Endodermal cell (in vitro differentiated cells): ENCODE data around the gene NPC2. TPM values are rescaled to one million over a fixed set of nuclear protein-coding genes. Genes with fewer than 3 reads are reported as not detected.
"Not testable (repeated sequence)": the region's sequence is repeated elsewhere in the genome, so short reads cannot be mapped to it uniquely, and the experiment has no call there.

Experiments
- DNase-seq: peaks from one replicate; pipeline ENCODE4 v3.0.0-alpha.2; 2017
- H3K27ac ChIP-seq: 2 replicates; pipeline ENCODE4 v1.5.1; 2013; ENCODE audit warnings: mild to moderate bottlenecking, low read depth, low read length, moderate library complexity
- H3K27me3 ChIP-seq: 2 replicates; pipeline ENCODE4 v1.6.1; 2013; ENCODE audit warnings: mild to moderate bottlenecking, low read length, moderate library complexity; ENCODE audit not compliant: insufficient read depth, control insufficient read depth, poor library complexity, severe bottlenecking
- H3K36me3 ChIP-seq: 2 replicates; pipeline ENCODE4 v1.7.0; 2013; ENCODE audit warnings: mild to moderate bottlenecking, low read length, moderate library complexity; ENCODE audit not compliant: control insufficient read depth, insufficient read depth
- H3K4me1 ChIP-seq: one replicate; pipeline ENCODE4 v1.7.0; 2013; ENCODE audit warnings: low read length; ENCODE audit not compliant: control insufficient read depth, insufficient read depth
- H3K4me3 ChIP-seq: 2 replicates; pipeline ENCODE4 v1.5.1; 2013; ENCODE audit warnings: mild to moderate bottlenecking, low read length, moderate library complexity
- H3K9ac ChIP-seq: 2 replicates; pipeline ENCODE4 v1.6.1; 2013; ENCODE audit warnings: mild to moderate bottlenecking, low read length, moderate library complexity; ENCODE audit not compliant: poor library complexity, severe bottlenecking; ENCODE audit errors: extremely low read depth
- H3K9me3 ChIP-seq: 2 replicates; pipeline ENCODE4 v1.6.1; 2013; ENCODE audit warnings: mild to moderate bottlenecking, low read length, moderate library complexity; ENCODE audit not compliant: control insufficient read depth
- H3K27ac Mint-ChIP-seq: 2 replicates; pipeline ENCODE4 v1.8.0; 2020; ENCODE audit warnings: mixed read lengths
- H3K27me3 Mint-ChIP-seq: 2 replicates; pipeline ENCODE4 v1.8.0; 2021; ENCODE audit warnings: mild to moderate bottlenecking, mixed read lengths; ENCODE audit not compliant: insufficient read depth
- H3K36me3 Mint-ChIP-seq: 2 replicates; pipeline ENCODE4 v1.8.0; 2020; ENCODE audit warnings: low read depth, mixed read lengths
- H3K4me1 Mint-ChIP-seq: 2 replicates; pipeline ENCODE4 v1.8.0; 2020; ENCODE audit warnings: mixed read lengths
- H3K4me3 Mint-ChIP-seq: 2 replicates; pipeline ENCODE4 v1.8.0; 2020; ENCODE audit warnings: mild to moderate bottlenecking, moderate library complexity, mixed read lengths
- H3K9me3 Mint-ChIP-seq: 2 replicates; pipeline ENCODE4 v1.8.0; 2020; ENCODE audit warnings: mild to moderate bottlenecking, mixed read lengths
- WGBS, 2 experiments: methylation state at CpG; one replicate each; pipeline versions ENCODE4 v1.1.5 to v1.1.7; 2013; ENCODE audit warnings: missing lambda C conversion rate in 2 of 2, mixed read lengths in 1 of 2; ENCODE audit not compliant: insufficient coverage in 1 of 2, insufficient read length in 1 of 2; 5-methylcytosine and 5-hydroxymethylcytosine counted together
- total RNA-seq, 2 donors: library from RNA; stranded (reverse); fragmentation: NEBNext Ultra II Directional in 1 of 2; extraction: Animal tissue kit (Norgen Biotek cat#: 25700) in 1 of 2; gene quantifications; 2 replicates in 1 of 2; 3 replicates in 1 of 2; pipeline ENCODE4 v1.2.1, GENCODE V29; 2021
- TF ChIP-seq, protein P1 (sequence below): fragments of 200-600 bp; sonication (generic); conservative IDR thresholded peaks from 2 replicates; pipeline ENCODE4 v1.5.0; 2021; ENCODE audit warnings: antibody characterized with exemption, mild to moderate bottlenecking

Gene NPC2
- total RNA-seq, 2 donors from 2014 or later = 279 to 462 TPM

DNA sequence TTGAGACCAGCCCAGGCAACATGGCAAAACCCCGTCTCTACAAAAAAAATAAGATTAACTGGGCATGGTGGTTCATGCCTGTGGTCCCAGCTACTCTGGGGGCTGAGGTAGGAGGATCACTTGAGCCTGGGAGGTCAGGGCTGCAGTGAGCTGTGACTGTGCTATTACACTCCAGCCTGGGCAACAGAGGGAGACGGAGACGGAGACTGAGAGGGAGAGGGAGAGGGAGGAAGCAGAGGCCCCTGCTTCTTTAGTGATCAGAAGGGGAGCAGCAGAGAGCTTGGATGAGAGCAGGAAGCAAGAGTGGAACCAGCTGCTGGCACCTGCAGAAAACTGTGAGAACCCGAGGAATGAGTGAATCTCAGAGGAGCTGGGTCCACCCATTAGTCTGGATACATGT is 46.4 kb upstream of the NPC2 start:
- Mint-ChIP-seq H3K27me3 (no peaks in the 10 kb centered on the region), H3K4me1 (peaks cover 4% of the 10 kb centered on the region), H3K4me3 (no peak overlapping the region), H3K36me3 (no peaks in the 10 kb centered on the region), H3K27ac (no peak overlapping the region), H3K9me3 (no peaks in the 10 kb centered on the region)
- H3K9ac ChIP-seq = no peak overlapping the region
- DNase-seq = no peak
- 82% methylated on average over 3 to 4 of the region's 4 CpGs for WGBS, 2 experiments
- no peak overlapping the region for H3K4me3 ChIP-seq
- TF ChIP-seq, protein P1, sequence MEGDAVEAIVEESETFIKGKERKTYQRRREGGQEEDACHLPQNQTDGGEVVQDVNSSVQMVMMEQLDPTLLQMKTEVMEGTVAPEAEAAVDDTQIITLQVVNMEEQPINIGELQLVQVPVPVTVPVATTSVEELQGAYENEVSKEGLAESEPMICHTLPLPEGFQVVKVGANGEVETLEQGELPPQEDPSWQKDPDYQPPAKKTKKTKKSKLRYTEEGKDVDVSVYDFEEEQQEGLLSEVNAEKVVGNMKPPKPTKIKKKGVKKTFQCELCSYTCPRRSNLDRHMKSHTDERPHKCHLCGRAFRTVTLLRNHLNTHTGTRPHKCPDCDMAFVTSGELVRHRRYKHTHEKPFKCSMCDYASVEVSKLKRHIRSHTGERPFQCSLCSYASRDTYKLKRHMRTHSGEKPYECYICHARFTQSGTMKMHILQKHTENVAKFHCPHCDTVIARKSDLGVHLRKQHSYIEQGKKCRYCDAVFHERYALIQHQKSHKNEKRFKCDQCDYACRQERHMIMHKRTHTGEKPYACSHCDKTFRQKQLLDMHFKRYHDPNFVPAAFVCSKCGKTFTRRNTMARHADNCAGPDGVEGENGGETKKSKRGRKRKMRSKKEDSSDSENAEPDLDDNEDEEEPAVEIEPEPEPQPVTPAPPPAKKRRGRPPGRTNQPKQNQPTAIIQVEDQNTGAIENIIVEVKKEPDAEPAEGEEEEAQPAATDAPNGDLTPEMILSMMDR = no peak
- H3K9me3 ChIP-seq = no peaks in the 10 kb centered on the region
- H3K36me3 ChIP-seq = no peaks in the 10 kb centered on the region
- H3K27me3 ChIP-seq = no peaks in the 10 kb centered on the region
- no peaks in the 10 kb centered on the region for H3K4me1 ChIP-seq
- no peak overlapping the region for H3K27ac ChIP-seq

- Mint-ChIP-seq H3K4me3 (no peak overlapping the region), H3K27me3 (no peaks in the 10 kb centered on the region), H3K27ac (no peak overlapping the region), H3K9me3 (no peaks in the 10 kb centered on the region), H3K4me1 (peaks cover 3% of the 10 kb centered on the region), H3K36me3 (no peaks in the 10 kb centered on the region)
- no peak overlapping the region for H3K9ac ChIP-seq
- DNase-seq = no peak
- no peak overlapping the region for H3K4me3 ChIP-seq
- 93 to 94% methylated on average over 9 to 11 of the region's 11 CpGs for WGBS, 2 experiments
- H3K27ac ChIP-seq = no peak overlapping the region
- no peaks in the 10 kb centered on the region for H3K4me1 ChIP-seq
- TF ChIP-seq, protein P1 = no peak
- H3K36me3 ChIP-seq = no peaks in the 10 kb centered on the region
- H3K9me3 ChIP-seq = no peaks in the 10 kb centered on the region
- no peaks in the 10 kb centered on the region for H3K27me3 ChIP-seq
These were observed 45.6 kb upstream of the NPC2 start for GRCh38 chr14:74538411-74539391.

GRCh38 chr14:74536336-74536735 is 43.2 kb upstream of the NPC2 start:
- H3K9me3 Mint-ChIP-seq, H3K36me3 ChIP-seq, H3K27ac Mint-ChIP-seq, H3K4me3 Mint-ChIP-seq, H3K9me3 ChIP-seq, DNase-seq, H3K4me1 Mint-ChIP-seq, H3K9ac ChIP-seq, H3K4me1 ChIP-seq, H3K4me3 ChIP-seq, H3K36me3 Mint-ChIP-seq, H3K27me3 ChIP-seq, H3K27me3 Mint-ChIP-seq, H3K27ac ChIP-seq: not testable (repeated sequence)
- WGBS, 2 experiments = 87 to 88% methylated on average over 3 of the region's 3 CpGs
